HuH-7.5 (cell line): ENCODE data around the gene C1orf216.
"Not testable (repeated sequence)": the region's sequence is repeated elsewhere in the genome, so short reads cannot be mapped to it uniquely, and the experiment has no call there.

Experiments used
- DNase-seq: peaks from one replicate; pipeline ENCODE4 v3.0.0; 2011; ENCODE audit warnings: low spot score

C1orf216 gene

DNA sequence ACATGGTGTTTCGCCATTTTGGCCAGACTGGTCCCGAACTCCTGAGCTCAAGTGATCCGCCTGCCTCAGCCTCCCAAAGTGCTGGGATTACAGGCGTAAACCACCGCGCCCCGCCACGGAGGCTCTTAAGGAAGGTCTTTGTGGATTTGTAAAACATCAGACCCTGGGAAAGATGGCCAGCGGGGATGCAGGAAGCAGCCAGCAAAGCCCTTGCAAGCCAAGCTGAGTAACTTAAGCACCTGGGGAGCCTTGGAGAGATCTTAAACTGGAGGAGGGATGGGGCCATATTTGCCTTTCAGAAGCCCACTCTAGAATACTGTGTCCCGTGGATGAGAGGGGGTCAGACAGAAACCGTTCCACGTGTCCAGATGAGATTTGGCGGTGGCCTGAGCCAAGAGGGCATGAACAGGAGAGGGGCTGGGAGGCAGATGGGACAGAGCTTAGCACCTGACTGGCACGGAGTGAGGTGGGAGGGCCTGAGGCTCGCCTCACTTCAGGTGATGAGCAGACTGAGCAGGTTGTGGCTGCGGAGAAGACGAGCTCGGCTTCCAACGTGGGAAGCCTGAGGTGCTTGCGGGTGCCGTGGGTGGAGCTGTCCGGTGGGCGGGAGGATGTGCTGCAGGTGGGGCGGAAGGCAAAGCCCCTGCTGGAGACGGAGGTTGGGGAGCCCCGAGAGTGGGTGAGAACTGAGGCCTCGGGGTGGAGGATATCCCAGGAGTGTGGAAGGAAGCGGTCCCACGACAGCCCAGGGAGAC is 11.7 kb downstream of the C1orf216 start:
- no peak for DNase-seq

DNA sequence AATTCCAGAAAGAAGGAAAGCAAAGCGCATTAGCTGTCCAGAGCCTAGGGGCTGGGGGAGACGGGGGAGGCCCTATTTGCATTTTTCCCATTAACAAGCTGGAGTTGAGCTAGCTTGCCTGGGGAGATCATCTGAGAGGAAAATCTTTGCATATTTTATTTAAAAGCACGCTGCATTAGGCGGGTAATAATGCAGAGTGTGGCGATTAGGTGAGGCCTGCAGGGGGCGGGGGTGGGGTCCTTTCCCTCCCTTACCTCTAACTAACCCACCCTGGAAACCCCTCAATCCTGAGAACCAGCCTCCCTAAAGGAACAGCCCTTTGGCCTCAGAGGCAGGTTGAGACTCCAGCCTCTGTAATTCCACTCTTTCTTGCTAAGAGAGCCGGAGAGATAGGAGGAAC is 16.2 kb downstream of the C1orf216 start:
- no peak for DNase-seq

- not testable (repeated sequence) for DNase-seq
Observed at GRCh38 chr1:35699152-35699551, 19.5 kb downstream of the C1orf216 start.

DNA sequence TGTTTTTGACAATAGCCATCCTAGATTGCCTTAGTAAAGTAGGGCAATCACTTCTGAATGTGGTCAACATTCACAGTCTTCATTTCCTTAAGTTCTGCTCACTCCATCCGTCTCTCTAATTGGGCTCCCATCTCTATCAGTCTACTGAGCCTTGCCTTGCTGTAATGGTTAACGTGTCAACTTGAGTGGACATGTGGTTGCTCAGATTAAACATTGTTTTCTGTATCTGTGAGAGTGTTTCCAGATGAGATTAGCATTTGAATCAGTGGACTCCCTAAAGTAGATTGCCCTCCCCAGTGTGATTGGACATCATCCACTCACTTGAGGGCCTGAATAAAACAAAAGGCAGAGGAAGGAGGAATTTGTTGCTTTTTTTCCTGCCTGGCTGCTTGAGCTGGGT is 26.4 kb downstream of the C1orf216 start:
- no peak for DNase-seq

DNA sequence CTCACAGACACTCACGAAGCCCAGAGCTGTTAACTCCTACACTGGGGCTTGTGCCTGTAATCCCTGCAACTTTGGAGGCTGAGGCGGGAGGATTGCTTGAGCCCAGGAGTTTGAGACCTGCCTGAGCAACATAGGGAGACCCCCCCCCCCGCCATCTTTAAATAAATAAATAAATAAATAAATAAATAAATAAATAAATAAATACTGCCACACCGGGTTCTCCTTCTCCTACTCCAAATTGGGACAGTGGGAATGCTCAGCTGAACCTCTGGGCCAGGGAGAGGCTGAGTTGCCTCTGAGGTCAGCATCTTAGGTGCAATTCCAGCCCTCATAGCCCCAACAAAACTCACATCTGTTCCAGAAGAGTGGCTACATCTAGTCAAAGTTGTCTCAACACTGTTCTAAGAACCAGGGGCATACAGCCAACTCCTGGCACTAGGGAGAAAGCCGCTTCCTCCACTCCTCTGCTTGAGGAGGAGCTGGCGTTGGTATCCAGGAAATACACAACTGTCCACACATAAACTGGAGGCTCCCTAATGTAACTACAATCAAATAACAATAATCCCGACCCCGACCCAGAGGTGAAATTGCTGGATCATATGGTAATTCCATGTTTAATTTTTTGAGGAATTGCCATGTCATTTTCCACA is 27.0 kb downstream of the C1orf216 start:
- no peak for DNase-seq

GRCh38 chr1:35691080-35691479 is 27.6 kb downstream of the C1orf216 start:
- DNase-seq: no peak

DNA sequence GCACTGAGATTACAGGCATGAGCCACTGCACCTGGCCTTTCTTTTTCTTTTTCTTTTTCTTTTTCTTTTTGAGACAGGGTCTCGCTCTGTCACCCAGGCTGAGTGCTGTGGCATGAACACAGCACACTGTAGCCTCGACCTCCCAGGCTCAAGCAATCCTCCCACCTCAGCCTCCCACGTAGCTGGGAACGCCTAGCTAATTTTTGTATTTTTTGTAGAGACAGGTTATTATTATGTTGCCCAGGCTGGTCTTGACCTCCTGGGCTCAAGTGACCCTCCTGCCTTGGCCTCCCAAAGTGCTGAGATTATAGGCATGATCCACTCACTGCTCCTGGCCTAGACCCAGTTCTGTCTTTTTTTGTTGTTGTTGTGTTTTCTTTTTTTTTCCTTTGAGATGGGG is 28.6 kb downstream of the C1orf216 start:
- not testable (repeated sequence) for DNase-seq

- no peak for DNase-seq
Observed at GRCh38 chr1:35688161-35688560, 30.5 kb downstream of the C1orf216 start.

- DNase-seq: no peak
Observed at GRCh38 chr1:35683012-35683411, 35.7 kb downstream of the C1orf216 start.

DNA sequence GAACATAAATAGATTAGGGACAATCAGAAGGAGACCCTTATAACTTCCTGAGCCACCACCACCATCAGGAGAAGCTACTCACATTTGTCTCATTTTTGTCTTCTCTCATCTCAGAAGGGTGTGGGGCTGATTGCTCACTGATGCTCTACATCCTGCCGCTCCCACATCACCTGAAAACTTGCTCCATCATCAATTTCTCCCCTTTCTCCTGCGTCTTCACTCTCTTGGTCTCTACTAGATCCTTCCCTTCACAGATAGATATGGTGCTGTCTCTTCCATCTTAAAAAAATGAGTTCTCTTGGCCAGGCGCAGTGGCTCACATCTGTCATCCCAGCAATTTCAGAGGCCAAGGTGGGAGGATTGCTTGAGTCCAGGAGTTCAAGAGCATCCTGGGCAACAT is 38.4 kb downstream of the C1orf216 start:
- DNase-seq: no peak

GRCh38 chr1:35675773-35676172 is 42.9 kb downstream of the C1orf216 start:
- DNase-seq: no peak

DNA sequence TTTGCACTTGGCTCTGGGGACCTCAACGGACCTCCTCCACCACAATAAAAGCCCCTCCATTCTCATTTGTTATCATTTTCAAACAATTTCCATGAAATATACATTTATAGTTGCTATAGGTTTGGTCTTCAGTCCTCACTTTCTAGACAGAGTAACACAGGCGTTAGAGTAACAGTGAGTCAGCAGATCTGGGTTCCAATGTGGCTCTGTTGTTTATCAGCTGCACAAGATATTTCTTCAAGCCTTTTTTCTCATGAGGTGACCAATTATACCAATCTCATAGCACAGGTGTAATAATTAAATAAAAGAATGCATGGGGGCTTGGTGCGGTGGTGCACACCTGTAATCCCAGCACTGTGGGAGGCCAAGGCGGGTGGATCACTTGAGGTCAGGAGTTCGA is 44.6 kb downstream of the C1orf216 start:
- no peak for DNase-seq

DNA sequence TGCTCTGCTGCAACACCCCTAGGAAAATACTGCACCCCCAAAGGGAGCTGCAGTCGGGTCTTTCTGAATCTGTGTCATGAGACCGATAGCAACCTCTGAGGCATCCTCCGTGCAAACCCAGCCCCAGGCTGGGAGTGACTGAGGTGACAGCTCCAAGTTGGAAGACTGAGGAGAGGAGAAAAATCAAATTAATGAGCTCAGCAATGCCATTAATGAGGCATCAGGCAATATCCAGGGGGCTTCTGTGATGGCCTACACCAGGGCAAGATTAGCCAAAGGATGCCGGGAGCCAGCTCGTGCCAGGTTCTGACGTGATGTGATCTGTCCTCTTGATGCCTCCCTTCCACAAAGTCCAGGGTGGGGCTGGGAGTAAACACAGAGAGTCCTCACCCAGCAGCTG is 46.6 kb downstream of the C1orf216 start:
- DNase-seq: no peak

GRCh38 chr1:35668506-35668905 is 50.2 kb downstream of the C1orf216 start:
- DNase-seq: no peak

- no peak for DNase-seq
Observed at GRCh38 chr1:35666916-35667315, 51.8 kb downstream of the C1orf216 start.

GRCh38 chr1:35666216-35666615 is 52.5 kb downstream of the C1orf216 start:
- DNase-seq: no peak
